ENCODE results near the gene TIGD1.

The TIGD1 gene

GRCh38 chr2:232502911-232503808 lies 47.2 kb downstream of the TIGD1 start:
- peak in 19 of 56 donors; percentile 9 to 81 (median 45) for DNase-seq

- DNase-seq: no peak
These were observed 47.8 kb downstream of the TIGD1 start for GRCh38 chr2:232502511-232502910.

GRCh38 chr2:232501794-232502390 lies 48.5 kb downstream of the TIGD1 start:
- peak in 1 of 56 donors; percentile 20 for DNase-seq

GRCh38 chr2:232501331-232501771 lies 49.0 kb downstream of the TIGD1 start:
- DNase-seq: no peak

- DNase-seq: no peak
These were observed 51.9 kb downstream of the TIGD1 start for GRCh38 chr2:232498452-232498851.
